Subcutaneous adipose tissue (tissue), 4 donors: ENCODE measurements around the gene ARL14EP. TPM values are rescaled to one million over a fixed set of nuclear protein-coding genes. Genes with fewer than 3 reads are reported as not detected.

Experiments
- total RNA-seq, 4 donors: library from RNA; depleted of rRNA; stranded (reverse); fragments of >200 nt; gene quantifications; one replicate each; pipeline ENCODE4 v1.1.0, GENCODE V29; 2016
- TF ChIP-seq, protein P1 (sequence below): fragments of 450-650 bp; IDR thresholded peaks from one replicate; pipeline ENCODE4 v1.5.1; 2016; ENCODE audit warnings: low read depth, mild to moderate bottlenecking, control low read depth, antibody characterized with exemption, moderate library complexity

Gene ARL14EP
- total RNA-seq, 4 donors from 2014 or later = 16.0 to 28.0 (median 21.9) TPM

DNA sequence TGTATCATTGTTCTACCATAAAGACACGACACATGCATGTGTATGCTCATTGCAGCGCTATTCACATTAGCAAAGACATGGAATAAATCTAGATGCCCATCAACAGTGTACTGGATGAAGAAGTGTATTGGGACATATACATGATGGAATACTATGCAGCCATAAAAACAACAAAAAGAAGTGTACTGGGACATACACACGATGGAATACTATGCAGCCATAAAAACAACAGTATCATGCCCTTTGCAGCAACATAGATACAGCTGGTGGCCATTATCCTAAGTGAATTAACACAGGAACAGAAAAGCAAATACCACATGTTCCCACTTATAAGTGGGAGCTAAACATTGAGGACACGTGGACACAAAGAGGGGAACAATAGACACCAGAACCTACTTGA lies 22.7 kb downstream of the ARL14EP start:
- TF ChIP-seq, protein P1, sequence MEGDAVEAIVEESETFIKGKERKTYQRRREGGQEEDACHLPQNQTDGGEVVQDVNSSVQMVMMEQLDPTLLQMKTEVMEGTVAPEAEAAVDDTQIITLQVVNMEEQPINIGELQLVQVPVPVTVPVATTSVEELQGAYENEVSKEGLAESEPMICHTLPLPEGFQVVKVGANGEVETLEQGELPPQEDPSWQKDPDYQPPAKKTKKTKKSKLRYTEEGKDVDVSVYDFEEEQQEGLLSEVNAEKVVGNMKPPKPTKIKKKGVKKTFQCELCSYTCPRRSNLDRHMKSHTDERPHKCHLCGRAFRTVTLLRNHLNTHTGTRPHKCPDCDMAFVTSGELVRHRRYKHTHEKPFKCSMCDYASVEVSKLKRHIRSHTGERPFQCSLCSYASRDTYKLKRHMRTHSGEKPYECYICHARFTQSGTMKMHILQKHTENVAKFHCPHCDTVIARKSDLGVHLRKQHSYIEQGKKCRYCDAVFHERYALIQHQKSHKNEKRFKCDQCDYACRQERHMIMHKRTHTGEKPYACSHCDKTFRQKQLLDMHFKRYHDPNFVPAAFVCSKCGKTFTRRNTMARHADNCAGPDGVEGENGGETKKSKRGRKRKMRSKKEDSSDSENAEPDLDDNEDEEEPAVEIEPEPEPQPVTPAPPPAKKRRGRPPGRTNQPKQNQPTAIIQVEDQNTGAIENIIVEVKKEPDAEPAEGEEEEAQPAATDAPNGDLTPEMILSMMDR = no peak

DNA sequence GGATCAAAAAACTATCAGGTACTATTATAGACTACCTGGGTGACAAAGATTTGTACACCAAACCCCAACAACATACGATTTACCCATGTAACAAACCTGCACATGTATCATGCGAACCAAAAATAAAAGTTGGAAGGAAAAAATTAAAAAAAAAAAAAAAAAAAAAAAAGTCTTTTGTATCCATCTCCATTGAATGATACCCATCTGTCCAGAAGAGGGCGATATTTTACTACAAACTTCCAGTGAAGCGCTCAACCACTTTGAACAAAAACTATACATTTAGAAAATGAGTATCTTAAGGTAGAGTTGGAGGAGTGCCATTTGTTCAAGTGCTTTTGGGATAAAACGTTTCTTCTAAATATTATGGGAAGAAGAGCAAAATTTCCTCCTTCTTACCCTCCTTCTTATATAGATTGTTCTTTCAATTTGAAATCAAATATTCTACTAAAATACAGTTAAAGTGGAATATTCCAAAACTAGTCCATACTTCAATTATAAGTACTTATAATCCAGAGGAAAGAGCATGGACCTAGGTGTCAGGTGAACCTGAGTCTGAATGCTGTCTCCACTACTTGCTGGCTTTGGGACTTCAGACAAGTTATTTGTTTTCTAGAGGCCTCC lies 23.3 kb downstream of the ARL14EP start:
- TF ChIP-seq, protein P1 = no peak

DNA sequence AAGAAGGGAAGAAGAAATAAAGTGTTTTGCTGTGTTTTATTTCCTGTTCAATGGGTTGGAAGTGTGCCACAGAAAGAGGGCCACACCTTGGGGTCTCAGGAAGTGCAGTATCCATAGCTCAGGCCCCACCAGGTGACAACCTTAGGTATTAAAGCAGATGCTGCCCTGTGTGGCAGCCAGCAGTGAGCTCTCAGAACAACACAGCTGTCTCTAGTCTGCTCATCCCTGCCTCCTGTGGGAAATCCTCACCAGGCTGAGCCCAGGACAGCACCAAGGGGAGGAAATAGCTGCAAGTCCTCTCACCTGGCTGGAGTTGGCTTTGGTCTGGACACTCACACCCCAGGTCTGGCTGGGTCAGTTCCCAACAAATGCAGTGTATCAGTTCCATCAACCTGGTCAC lies 25.1 kb downstream of the ARL14EP start:
- TF ChIP-seq, protein P1 = no peak

- TF ChIP-seq, protein P1 = no peak
These were observed 27.0 kb downstream of the ARL14EP start for GRCh38 chr11:30349885-30350284.

DNA sequence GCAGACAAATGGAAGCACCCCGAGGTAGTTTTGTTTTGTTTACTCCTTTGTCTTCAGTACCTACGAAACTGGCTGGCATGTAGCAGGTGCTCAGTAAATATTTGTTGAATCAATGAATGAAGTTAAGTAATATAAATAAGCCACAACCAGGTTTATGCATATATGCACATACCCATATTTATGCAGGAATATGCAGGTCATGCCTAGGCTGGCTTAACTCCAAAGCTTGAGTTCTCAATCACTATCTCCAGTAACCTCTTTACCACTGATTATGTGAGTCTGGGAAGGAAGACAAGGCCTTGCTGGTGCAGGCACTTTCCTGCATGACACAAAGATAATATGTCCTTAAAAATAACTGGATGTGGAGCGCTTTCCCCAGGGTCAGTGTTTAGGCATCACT lies 27.5 kb downstream of the ARL14EP start:
- TF ChIP-seq, protein P1 = no peak

DNA sequence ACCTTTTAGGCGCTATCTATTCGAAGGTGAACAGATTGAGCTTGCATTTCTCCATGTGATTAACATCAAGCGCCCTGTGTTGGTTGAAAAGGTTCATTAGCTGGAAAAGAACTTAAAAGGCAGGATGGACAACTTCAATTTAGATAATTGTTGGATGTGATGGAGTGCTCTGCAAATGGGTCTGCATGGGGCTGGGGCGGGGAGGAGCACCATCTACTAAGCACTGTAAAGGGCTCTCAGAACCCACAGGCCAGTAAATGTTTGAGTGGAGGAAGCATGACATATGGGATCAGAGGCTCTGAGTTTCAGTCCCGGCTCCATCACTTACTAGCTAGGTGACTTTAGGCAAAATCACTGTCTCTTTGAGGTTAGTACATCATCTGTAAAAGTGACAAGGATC lies 28.2 kb downstream of the ARL14EP start:
- TF ChIP-seq, protein P1 = no peak

DNA sequence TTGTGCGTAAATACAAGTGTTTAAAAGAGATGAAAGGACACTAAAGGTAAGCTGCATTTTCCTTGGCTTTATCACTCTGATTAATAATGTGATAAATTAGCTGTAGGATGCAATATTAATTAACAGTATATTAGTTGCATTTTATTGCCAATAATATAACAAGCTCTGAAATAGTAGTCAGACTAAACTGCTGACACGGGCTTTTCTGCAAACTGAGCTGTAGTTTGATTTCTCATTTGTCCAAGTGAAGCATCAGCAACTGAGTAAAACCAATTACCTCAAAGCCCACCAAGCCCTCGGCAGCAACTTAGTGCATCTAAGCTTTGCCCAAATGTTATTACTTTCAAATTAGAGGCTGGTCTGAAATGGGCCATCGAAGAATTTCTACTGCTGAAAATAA lies 33.5 kb downstream of the ARL14EP start:
- TF ChIP-seq, protein P1 = no peak
